T47D (cell line): ENCODE measurements around the gene MACROD1.

ENCODE experiments used
- DNase-seq, 2 experiments: peaks; one replicate each; pipeline versions ENCODE4 v3.0.0 to v3.0.0-alpha.2; 2011 to 2012; ENCODE audit warnings: low read depth in 1 of 2, low spot score in 1 of 2
- JUND ChIP-seq: IDR thresholded peaks from 2 replicates; pipeline ENCODE4 v1.6.1; 2012; ENCODE audit warnings: low read depth
- in situ Hi-C: cut with HindIII; loops from 2 replicates; pipeline ENCODE4 v1.10.0; 2016; ENCODE audit warnings: low sequenced_read_pairs, low pct_unique_long_range_greater_than_20kb

MACROD1 gene

GRCh38 chr11:64128255-64129006 lies 37.5 kb downstream of the MACROD1 start:
- in situ Hi-C loops: no loop called here
- TF ChIP-seq JUND: no peak
- peak; percentile 24 to 57 for DNase-seq

GRCh38 chr11:64127267-64128072 lies 38.4 kb downstream of the MACROD1 start:
- TF ChIP-seq JUND: no peak
- DNase-seq: no peak
- in situ Hi-C loops: no loop called here

GRCh38 chr11:64126796-64127195 lies 39.1 kb downstream of the MACROD1 start:
- no peak for DNase-seq
- no peak for TF ChIP-seq JUND
- in situ Hi-C loops: no loop called here

GRCh38 chr11:64126371-64126770 lies 39.5 kb downstream of the MACROD1 start:
- in situ Hi-C loops: no loop called here
- DNase-seq: no peak
- no peak for TF ChIP-seq JUND

GRCh38 chr11:64125676-64126075 lies 40.2 kb downstream of the MACROD1 start:
- in situ Hi-C loops: no loop called here
- no peak for TF ChIP-seq JUND
- DNase-seq: no peak

- in situ Hi-C loops: no loop called here
- TF ChIP-seq JUND: no peak
- DNase-seq: peak in 1 of 2 experiments; percentile 13
Measured at GRCh38 chr11:64124147-64124546, 41.8 kb downstream of the MACROD1 start.

- no peak for TF ChIP-seq JUND
- in situ Hi-C loops: no loop called here
- DNase-seq: no peak
Measured at GRCh38 chr11:64123679-64124078, 42.2 kb downstream of the MACROD1 start.

GRCh38 chr11:64122411-64123410 lies 43.2 kb downstream of the MACROD1 start:
- no peak for DNase-seq
- TF ChIP-seq JUND: no peak
- in situ Hi-C loops: no loop called here

GRCh38 chr11:64121663-64122410 lies 44.1 kb downstream of the MACROD1 start:
- DNase-seq: no peak
- in situ Hi-C loops: no loop called here
- no peak for TF ChIP-seq JUND

- no peak for DNase-seq
- TF ChIP-seq JUND: no peak
- in situ Hi-C loops: no loop called here
Measured at GRCh38 chr11:64120951-64121569, 44.9 kb downstream of the MACROD1 start.

- TF ChIP-seq JUND: no peak
- DNase-seq: no peak
- in situ Hi-C loops: no loop called here
Measured at GRCh38 chr11:64119700-64120099, 46.2 kb downstream of the MACROD1 start.
